Skin epidermis (tissue), 12 donors: ENCODE data around the gene CCDC38.

Experiments used
- H3K27ac ChIP-seq, 21 experiments: fragments of 200-600 bp; sonication (generic) in 11 of 21; one replicate each; pipeline ENCODE4 v1.5.0; 2020; ENCODE audit warnings: mild to moderate bottlenecking in 3 of 21, inconsistent platforms in 2 of 21, moderate library complexity in 2 of 21
- H3K4me3 ChIP-seq, 7 experiments: fragments of 200-600 bp; sonication (generic) in 2 of 7; one replicate each; pipeline ENCODE4 v1.5.0; 2020; ENCODE audit warnings: inconsistent platforms in 2 of 7, mild to moderate bottlenecking in 2 of 7, moderate library complexity in 1 of 7

The CCDC38 gene

DNA sequence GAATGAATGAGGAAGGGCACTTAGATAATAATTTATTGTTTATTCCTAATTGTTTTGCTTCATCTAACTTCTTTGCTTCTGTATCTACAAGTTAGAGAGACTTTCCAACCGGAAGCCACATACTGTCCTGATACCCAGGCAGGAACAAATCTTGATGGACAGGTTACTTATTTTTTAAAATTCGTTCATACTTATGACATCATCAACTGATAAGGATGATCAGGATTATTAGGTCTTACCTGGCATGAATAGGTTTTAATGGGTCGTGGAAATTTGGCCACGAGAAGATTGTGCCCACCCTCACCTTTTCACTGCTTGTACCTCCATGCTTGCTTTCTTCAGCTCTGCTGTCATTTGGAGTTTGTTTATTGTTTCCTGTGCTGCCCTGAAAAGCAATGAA is 44.3 kb downstream of the CCDC38 start:
- Histone ChIP-seq H3K4me3 (no peak overlapping the region), H3K27ac (no peak overlapping the region)

DNA sequence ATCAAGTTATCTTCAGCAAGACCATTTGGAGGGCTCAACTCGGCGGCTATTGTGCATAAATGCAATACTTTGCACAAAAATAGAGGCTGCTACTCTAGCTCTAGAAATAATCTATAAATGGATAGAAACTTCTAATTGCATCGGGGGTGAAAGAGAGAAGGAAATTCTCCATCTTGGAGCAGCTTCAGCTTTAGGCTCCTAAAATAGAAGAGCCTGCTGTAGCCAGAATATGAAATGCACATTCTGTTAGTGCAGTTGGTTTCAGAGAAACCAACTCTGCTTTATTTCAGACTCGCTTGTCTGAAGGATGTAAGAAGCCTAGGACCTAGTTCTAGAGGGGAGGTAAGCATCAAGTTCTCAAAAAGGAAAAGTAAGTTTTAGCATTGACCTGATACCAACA is 45.6 kb downstream of the CCDC38 start:
- no peak overlapping the region for H3K4me3 ChIP-seq
- H3K27ac ChIP-seq, result no peak overlapping the region

DNA sequence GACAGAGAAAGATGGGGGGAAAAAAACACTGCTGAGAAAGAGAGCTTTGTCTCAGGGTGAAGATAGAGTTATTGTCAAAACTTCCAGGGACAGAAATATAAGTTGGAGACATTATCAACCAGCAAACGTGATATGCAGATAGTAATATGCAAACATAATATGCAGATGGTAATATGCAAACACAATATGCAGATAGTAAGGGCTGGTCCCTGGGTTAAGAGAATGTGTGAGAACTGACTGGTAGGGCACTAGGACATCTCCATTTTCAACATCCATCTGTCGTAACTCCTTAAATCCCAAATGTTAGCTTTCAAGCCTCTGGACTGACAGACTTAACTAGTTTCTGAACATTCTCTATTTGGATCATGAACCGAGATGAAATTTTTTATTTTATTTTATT is 51.5 kb downstream of the CCDC38 start:
- H3K4me3 ChIP-seq, result no peak overlapping the region
- H3K27ac ChIP-seq, result no peak overlapping the region

DNA sequence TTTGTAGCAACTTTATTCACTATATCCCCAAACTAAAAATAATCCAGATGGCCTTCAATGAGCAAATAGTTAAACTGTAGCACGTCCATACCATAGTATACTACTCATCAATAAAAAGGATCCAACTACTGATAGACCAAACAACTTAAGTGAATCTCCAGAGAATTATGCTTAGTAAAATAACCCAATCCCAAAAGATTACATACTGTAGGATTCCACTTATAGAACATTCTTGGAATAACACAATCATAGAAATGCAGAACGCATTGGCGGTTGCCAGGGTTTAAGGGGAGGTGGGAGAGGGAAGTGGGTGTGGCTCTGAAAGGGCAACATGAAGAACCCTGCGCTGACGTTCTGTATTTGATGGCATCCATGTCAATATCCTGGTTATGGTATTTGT is 55.1 kb downstream of the CCDC38 start:
- no peak overlapping the region for H3K4me3 ChIP-seq
- no peak overlapping the region for H3K27ac ChIP-seq

DNA sequence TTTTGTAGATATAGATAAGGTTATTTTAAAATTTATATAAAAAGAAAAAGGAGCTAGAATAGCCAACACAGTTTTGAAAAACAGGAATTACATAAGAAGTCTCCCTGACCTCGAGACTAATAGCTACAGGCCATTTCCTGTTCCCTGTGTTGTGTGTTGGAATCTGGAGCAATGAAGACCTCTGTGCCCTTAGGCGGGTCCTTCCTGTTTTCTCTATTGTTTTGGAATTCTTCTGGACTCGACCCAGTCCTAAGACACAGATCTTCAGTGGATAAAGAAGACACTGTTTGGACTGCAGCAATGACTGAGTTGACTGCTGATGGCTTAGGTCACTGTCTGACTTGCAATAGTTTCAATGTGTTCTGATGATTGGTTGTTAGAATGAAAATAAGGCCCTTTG is 57.4 kb downstream of the CCDC38 start:
- H3K27ac ChIP-seq, result no peak overlapping the region
- H3K4me3 ChIP-seq, result no peak overlapping the region

DNA sequence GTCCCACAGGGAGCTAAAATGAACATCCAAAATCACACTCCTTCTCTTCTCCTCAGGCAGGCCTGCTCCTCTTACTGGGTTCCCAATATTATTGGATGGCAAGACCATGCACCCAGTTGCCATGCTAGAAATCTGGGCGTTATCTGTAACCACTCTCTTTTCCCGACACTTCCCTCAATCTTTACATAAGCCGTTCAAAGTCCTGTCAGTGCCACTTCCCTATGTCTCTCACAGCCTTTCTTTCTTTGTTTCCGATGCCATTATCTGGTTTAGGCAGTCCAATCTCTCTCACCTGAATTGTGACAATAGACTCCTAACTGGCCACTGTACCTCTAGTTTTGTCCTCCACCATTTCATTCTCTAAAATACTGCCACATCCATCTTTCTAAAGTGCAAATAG is 59.5 kb downstream of the CCDC38 start:
- Histone ChIP-seq H3K27ac (no peak overlapping the region), H3K4me3 (no peak overlapping the region)

DNA sequence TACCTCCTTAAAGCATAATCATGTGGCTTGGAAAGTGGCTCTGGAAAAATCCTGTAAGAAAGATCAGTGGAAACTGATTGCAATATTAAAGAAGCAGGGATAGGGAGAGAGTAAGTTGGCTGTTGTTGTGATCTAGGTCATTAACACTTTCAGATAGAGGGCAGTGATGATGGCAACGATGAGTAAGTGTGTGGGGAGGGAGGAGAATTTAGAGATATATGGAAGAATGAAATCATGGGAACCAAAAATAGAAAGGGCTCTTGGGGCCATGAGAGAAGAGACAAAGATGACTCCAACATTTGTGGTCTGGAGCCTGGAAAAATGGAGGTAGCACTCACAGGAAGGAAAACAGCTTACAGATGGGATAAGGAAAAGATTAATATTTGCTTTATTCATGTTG is 60.3 kb downstream of the CCDC38 start:
- H3K27ac ChIP-seq, result no peak overlapping the region
- H3K4me3 ChIP-seq, result no peak overlapping the region

DNA sequence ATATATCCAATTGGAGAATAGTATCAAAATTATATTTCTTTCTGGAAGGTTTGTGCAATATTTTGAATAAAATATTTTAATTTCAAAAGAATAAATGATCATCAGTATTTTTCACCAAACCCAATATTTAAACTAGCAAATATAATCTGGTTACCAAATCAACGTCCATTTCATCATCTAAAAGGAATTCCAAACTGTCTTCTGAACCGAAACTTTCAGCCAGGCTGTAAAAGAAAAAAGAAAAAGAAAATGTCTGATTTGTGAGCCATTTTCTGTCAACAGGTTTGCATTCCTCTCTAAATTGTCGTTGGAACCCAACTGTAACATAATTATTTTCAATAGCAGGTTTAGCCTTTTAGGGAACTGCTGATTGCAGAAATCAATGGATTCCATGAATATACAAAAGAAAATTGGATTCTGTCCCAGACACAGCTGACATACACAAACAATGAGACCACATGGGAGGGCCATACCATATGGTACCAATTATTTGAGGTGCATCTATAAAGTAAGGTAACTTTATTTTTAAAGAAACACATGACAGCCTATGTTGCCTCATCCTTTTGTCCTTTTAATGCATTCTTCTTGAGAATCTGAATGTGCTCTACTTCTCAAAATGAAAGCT is 61.0 kb downstream of the CCDC38 start:
- no peak overlapping the region for H3K27ac ChIP-seq

DNA sequence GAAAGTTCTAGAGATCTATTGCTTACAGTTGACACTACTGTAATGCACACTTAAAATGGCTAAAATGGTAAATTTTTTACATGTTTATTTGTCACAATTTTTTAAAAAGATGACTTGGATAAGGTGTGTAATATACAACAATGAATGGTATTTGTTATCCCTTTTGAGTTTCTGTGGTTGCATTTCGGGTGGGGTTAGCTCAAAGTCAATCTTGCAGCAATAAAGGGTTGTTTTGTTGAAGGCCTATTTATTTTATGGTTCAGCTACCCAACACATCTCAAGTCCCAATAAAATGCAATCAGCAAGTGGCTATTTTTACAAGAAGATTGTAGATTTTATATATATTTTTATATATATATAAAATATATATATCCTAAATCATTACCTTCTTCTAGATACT is 61.5 kb downstream of the CCDC38 start:
- Histone ChIP-seq H3K4me3 (no peak overlapping the region), H3K27ac (no peak overlapping the region)

More for the DNA sequence above, 61.0 kb downstream of the CCDC38 start:
- no peak overlapping the region for H3K4me3 ChIP-seq

DNA sequence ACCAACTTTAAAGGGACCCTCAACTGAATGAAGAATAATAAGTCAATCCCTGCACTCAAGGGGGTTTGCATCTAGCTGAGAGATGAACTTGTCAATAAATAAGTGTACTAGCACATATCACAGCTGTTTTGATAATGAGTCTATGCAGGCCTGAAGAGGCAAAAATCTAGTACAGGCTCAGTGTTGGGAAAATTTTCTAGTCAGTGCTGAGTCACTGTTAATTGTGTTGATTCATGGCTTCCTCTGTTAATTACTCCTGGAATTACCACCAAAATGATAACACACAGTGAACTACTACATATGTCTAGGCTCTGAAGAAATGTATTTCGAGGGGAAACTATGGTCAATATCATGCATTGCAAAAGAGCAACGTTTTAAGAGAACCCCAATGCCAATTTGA is 64.8 kb downstream of the CCDC38 start:
- no peak overlapping the region for H3K27ac ChIP-seq
- no peak overlapping the region for H3K4me3 ChIP-seq

DNA sequence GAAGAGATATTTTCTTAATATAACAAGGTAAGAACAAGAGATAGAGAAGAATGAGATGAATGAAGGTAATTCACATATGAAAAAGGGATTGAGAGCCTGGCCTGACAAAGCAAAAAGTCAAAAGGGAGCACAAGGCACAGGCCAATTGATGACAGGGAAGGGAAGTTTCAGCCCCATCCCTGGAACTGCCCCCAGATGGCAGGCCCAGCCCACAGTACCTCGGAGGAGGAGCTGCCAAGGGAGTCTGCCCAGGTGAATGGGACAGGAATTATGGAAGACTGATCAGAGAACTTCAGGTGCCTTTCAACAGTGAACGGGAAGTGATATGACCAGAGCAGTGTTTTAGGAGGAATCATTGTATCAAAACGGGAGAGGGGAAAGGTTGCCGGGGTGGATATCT is 68.0 kb downstream of the CCDC38 start:
- H3K4me3 ChIP-seq, result no peak overlapping the region
- no peak overlapping the region for H3K27ac ChIP-seq

DNA sequence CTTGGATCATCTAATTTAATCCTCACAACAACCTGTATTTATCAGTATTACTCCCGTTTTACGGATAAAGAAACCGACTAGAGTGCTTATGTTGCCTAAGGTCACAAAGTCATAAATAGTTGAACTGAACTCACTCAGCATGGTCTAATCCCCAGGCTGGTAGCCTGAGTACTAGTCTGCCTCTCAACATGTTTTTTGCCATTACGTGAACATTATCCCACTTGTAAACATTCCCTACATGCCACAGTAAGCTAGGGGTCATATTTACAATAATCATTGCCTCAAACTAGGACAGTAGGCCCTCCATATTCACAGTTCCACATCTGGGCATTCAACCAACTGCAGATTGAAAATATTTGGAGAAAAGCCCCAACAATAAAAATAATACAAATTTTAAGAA is 71.5 kb downstream of the CCDC38 start:
- Histone ChIP-seq H3K27ac (no peak overlapping the region), H3K4me3 (no peak overlapping the region)

DNA sequence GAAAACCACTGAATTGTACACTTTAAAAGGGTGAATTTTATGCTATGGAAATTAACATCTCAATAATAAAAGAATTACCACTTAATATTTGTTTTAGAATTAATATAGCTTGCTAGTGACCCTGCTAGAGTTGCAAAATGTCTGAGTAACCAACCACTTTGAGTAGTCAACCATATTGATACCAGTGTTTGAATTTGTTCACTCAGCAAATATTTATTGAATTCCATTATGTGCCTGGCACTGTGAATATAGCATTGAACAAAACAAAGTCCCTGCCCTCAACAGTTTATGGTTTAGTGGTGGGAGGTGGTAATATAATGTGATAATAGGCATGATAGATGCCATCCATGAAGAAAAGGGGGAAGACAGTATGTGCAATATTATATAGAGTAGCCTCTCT is 79.1 kb downstream of the CCDC38 start:
- no peak overlapping the region for H3K4me3 ChIP-seq
- no peak overlapping the region for H3K27ac ChIP-seq

DNA sequence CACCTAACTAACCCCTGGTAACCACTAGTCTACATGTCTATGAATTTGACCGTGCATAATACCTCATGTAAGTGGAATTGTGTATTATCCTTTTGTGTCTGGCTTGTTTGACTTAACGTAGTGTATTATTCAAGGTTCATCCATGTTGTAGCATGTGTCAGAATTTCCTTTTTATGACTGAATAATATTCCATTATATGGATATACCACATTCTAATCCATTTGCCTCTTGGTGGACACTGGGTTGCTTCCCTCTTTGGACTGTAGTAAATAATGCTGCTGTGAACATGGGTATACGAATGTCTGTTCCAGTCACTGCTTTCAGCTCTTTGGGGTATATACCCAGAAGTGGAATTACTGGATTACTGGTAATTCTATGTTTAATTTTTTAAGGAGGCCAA is 80.4 kb downstream of the CCDC38 start:
- Histone ChIP-seq H3K27ac (no peak overlapping the region), H3K4me3 (no peak overlapping the region)

DNA sequence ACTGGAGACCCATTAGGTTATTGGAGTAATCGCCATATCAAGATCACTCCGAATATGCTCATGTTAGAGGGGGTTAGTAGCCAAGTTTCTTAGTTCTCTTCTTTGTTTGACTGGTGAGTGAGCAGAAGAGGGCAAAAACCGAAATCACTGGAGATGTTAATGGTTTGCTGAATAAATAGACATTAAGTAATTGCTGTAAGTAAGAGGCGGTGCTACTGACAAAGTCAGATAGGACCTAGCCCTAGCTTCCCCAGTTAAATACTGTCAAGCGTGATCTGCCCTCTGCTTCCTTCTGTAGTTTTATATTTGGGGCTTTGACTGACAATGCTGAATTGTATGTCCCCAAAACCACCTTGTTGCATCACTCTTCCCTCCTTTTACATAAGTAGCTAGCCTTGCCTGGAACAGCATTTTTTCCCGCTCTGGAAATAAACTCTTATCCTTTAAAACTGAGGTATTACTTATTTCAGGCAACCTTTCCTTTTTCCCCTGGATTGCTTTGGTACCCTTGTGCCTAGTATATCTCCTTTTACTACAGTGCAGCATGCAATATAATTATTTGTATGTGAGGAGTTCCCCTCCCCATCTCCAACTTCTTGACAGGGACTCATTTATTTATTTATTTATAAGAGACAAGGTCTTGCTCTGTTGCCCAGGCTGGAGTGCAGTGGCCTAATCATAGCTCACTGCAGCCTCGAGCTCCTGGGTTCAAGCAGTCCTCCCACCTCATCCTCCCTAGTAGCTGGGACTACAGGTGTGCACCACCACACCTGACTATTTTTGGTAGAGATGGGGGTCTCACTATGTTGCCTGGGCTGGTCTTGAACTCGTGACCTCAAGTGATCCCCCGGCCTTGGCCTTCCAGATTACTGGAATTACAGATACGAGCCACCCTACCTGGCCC is 82.2 kb downstream of the CCDC38 start:
- peak overlapping the region in 2 of 21 experiments; percentile 87 to 92 for H3K27ac ChIP-seq

DNA sequence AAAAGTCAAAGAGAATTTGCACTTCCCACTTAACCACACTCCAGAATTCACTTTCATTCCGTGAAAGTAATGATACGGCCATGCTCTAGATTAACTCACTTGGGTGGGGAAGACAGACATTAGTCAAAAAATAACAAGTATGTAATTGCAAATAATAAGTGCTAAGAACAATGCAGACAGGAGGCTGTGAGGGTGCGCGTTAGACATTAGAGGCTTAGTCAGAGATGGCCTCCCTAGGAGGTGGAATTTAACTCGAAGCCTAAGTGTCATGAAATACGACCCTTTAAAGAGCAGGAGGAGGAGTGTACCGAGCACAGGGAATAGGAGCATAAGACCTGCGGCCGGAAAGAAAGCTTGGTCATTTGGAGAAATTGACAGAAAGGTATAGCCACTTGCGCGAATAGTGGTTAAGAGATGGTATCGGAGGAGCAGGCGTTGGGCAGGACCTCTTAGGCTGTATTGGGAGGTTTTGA is 83.0 kb downstream of the CCDC38 start:
- Histone ChIP-seq H3K27ac (peak overlapping the region in 20 of 21 experiments; percentile 46 to 92 (median 84)), H3K4me3 (peak overlapping the region; percentile 64 to 92 (median 77))

More for the DNA sequence above, 82.2 kb downstream of the CCDC38 start:
- H3K4me3 ChIP-seq, result peak overlapping the region; percentile 64 to 92 (median 77)

DNA sequence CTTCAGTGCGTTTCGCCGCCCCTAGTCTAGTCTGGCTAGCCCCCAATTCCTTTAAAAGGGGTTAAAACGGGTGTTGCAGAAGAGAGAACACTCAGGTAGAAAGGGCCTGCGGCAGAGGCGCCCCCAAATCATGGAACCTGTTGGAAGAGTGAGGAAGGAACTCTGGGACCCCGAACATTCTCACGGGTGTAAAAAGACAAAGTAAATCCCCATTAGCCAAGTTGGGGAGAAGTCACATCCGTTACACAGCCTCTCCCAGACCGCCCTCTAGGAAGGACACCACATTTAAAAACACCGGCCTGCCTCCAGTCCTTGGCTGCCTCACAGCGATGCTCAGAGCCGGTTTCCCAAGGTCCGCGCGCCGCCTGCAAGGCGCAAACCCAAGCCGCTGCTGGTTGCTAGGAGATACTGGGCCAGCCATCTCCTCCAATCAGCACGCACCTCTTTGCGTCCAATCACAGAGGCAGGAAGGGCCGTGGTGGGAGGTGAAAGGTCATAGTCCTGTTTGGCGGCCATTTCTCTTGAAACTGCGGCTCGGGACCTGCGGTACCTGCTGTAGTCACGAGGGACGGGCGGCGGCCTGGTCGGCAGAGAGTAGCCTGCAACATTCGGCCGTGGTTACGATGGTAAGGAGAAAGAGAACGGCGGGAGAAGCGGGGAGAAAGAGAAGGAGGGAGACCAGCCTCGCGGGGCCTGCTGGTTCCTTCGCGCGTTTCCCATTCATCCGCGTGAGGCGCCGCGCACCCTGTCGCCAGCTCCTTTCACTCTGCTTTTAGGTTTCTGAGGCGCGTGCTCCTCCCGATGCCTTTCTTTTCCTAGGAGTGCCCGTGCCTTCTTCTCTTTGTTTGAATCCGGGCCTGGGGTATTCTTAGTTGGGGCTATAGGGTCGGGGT is 83.7 kb downstream of the CCDC38 start, which contains the start of gene SNRPF:
Gene SNRPF (plus strand): TSS at position 502 of the 893 bp plus-strand sequence. CDS start 122 bp downstream, at position 624.
- Histone ChIP-seq H3K27ac (peak within 1 kb of the TSS; percentile 38 to 92 (median 83)), H3K4me3 (peak within 1 kb of the TSS; percentile 64 to 92 (median 77))

DNA sequence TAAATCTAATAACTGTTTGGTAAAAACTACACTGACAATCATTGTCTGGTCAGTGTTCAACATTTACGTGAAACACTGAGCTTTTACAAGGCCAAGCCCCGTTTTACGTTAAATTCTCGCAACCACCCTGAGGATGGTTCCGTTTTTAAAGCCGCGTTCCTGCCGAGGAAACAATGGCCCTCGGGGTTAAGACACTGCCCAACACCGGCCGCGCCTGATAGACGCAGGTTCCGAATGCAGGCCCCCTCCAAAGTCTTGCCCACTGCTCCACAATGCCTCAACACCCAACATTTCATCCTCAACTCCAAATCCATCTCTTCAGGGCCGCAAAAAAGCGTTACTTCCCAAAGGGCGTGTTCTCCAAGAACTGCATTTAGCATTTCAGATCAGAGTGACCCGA is 84.6 kb downstream of the CCDC38 start:
- Histone ChIP-seq H3K27ac (no peak overlapping the region), H3K4me3 (peak overlapping the region in 2 of 7 experiments; percentile 78 to 92)

DNA sequence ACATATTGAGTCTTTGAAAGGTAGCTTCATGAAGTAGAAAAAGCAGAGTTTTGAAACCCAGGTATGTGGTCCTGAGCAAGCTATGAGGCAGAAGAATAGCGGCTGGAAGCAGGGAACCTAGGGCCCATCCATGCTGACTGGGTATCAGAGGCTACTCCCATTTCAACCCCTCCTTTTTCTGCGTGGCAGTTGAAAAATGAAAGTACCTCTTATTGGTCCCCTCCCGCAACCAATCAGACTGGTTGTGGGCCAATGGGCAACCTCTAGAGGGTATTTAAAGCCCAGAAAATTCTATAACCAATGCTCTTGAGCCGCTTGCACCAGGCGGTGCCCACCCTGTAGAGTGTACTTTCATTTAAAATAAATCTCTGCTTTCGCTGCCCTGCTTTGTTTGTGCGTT is 85.3 kb downstream of the CCDC38 start:
- Histone ChIP-seq H3K4me3 (no peak overlapping the region), H3K27ac (no peak overlapping the region)

DNA sequence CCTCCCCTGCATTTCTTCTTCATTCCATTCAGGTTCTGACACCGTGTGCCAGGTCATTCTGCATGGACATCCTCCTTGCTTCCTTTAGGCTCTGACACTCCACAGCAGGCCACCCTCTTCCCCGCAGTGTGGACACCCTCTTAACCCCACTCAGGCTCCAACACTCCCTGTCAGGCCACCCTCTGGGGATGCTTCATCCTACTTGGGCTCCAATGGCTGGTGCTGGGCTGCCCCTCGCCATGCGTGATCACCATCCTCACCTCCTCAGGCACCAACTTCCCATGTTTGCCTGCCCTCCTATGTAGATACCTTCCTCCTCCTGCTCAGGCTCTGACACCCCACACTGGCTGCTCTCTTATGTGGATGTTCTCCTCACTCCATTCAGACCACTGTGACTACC is 90.3 kb downstream of the CCDC38 start:
- H3K27ac ChIP-seq, result no peak overlapping the region
- no peak overlapping the region for H3K4me3 ChIP-seq
